Breast epithelium (tissue), 4 donors: Measurements from ENCODE around the gene HOXB4. TPM values are rescaled to one million over a fixed set of nuclear protein-coding genes. Genes with fewer than 3 reads are reported as not detected.

Experiments used
- DNase-seq, 2 donors: peaks; one replicate each; pipeline ENCODE4 v3.0.0-alpha.2; 2019; ENCODE audit warnings: low spot score in 2 of 2
- H3K27ac ChIP-seq, 2 donors: fragments of 200-600 bp; sonication (generic) in 1 of 2; one replicate each; pipeline ENCODE4 v1.5.1; 2016 to 2019; ENCODE audit warnings: mild to moderate bottlenecking in 1 of 2
- H3K27me3 ChIP-seq, 2 donors: fragments of 200-600 bp; sonication (generic) in 1 of 2; one replicate each; pipeline versions ENCODE4 v1.5.1 to v1.6.0; 2017 to 2019; ENCODE audit warnings: control low read depth in 1 of 2, mild to moderate bottlenecking in 1 of 2
- H3K36me3 ChIP-seq: fragments of 200-600 bp; one replicate; pipeline ENCODE4 v1.5.1; 2019
- H3K4me1 ChIP-seq, 2 donors: fragments of 200-600 bp; sonication (generic); one replicate each; pipeline ENCODE4 v1.5.1; 2016 to 2019; ENCODE audit warnings: control low read depth in 1 of 2
- H3K4me3 ChIP-seq, 3 donors: fragments of 200-600 bp; sonication (generic); 1 replicate in 2 of 3; 2 replicates in 1 of 3; pipeline ENCODE4 v1.5.1; 2016 to 2019; ENCODE audit warnings: mild to moderate bottlenecking in 3 of 3, moderate library complexity in 2 of 3
- H3K9me3 ChIP-seq, 2 donors: fragments of 200-600 bp; sonication (generic) in 1 of 2; one replicate each; pipeline ENCODE4 v1.5.1; 2016 to 2019; ENCODE audit warnings: control low read depth in 1 of 2
- POLR2A ChIP-seq: fragments of 450-650 bp; IDR thresholded peaks from one replicate; pipeline ENCODE4 v1.6.1; 2016; ENCODE audit warnings: antibody characterized with exemption, mild to moderate bottlenecking, moderate library complexity
- POLR2AphosphoS5 ChIP-seq, 3 donors: sonication (generic); formaldehyde crosslinking; IDR thresholded peaks; one replicate each; pipeline ENCODE4 v1.6.1; 2017; ENCODE audit warnings: antibody characterized with exemption in 3 of 3
- intact Hi-C: fragments of 100-400 bp; cut with DNase I; formaldehyde crosslinking; loops from one replicate; pipeline ENCODE4 v1.15.1; 2023; ENCODE audit warnings: low total_unique reads
- total RNA-seq, 3 donors: library from RNA; depleted of rRNA; stranded (reverse); fragments of >200 nt; gene quantifications; one replicate each; pipeline ENCODE4 v1.1.0, GENCODE V29; 2016
- TF ChIP-seq, protein P1 (sequence below), 3 donors: fragments of 450-650 bp; IDR thresholded peaks; one replicate each; pipeline ENCODE4 v1.5.1; 2016 to 2017; ENCODE audit warnings: antibody characterized with exemption in 3 of 3, mild to moderate bottlenecking in 3 of 3, moderate library complexity in 3 of 3

The HOXB4 gene
- total RNA-seq, 3 donors from 2014 or later: 2.2 to 7.5 (median 2.3) TPM

DNA sequence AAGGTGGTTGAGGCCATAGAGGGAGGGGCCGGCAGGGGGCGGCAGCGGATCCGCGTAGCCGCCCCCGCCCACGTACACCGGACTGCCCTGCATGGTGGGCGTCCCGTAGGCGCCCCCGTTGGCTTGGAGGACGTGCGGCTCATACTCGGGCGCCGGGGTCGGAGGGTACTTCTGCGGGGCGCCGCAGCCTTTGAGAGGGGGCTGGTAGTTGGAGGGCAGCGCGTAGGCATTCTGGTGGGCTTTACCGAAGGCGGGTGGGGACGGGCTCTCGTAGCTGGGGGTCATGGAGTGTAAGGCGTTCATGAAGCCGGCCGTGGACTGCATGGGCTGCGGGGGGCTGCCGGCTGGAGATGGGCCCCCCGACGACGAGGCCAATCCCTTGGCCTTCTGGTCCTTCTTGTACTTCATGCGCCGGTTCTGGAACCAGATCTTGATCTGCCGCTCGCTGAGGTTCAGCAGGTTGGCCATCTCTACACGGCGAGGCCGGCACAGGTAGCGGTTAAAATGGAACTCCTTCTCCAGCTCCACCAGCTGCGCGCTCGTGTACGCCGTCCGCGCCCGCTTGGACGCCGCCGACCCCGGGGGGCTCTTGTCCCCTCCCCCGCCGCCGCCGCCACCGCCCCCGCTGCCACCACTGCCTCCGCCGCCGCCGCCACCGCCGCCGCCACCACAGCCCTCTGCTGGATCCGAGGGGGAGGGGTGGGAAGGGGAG, 27.5 kb downstream of the HOXB4 start:
- Histone ChIP-seq H3K9me3 (no peaks in the 10 kb centered on the region), H3K4me1 (no peaks in the 10 kb centered on the region), H3K4me3 (peak overlapping the region in 2 of 3 donors; percentile 9 to 34), H3K36me3 (no peaks in the 10 kb centered on the region), H3K27ac (peak overlapping the region in 1 of 2 donors; percentile 59), H3K27me3 (peaks cover 0 to 3% of the 10 kb centered on the region in 2 donors)
- intact Hi-C loops: no loop called here
- TF ChIP-seq, protein P1, sequence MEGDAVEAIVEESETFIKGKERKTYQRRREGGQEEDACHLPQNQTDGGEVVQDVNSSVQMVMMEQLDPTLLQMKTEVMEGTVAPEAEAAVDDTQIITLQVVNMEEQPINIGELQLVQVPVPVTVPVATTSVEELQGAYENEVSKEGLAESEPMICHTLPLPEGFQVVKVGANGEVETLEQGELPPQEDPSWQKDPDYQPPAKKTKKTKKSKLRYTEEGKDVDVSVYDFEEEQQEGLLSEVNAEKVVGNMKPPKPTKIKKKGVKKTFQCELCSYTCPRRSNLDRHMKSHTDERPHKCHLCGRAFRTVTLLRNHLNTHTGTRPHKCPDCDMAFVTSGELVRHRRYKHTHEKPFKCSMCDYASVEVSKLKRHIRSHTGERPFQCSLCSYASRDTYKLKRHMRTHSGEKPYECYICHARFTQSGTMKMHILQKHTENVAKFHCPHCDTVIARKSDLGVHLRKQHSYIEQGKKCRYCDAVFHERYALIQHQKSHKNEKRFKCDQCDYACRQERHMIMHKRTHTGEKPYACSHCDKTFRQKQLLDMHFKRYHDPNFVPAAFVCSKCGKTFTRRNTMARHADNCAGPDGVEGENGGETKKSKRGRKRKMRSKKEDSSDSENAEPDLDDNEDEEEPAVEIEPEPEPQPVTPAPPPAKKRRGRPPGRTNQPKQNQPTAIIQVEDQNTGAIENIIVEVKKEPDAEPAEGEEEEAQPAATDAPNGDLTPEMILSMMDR (IDR thresholded peaks at IDR 0.05): no peak
- TF ChIP-seq POLR2A: no peak
- TF ChIP-seq POLR2AphosphoS5 (IDR thresholded peaks at IDR 0.05): no peak
- DNase-seq: no peak

GRCh38 chr17:48549914-48550501, 28.1 kb downstream of the HOXB4 start:
- Histone ChIP-seq H3K4me3 (no peak overlapping the region), H3K27ac (peak overlapping the region in 1 of 2 donors; percentile 59), H3K27me3 (peaks cover 0 to 3% of the 10 kb centered on the region in 2 donors), H3K36me3 (no peaks in the 10 kb centered on the region), H3K4me1 (no peaks in the 10 kb centered on the region), H3K9me3 (no peaks in the 10 kb centered on the region)
- no peak for DNase-seq
- intact Hi-C loops: no loop called here
- TF ChIP-seq POLR2A (no peak), POLR2AphosphoS5 (IDR thresholded peaks at IDR 0.05) (no peak)
- TF ChIP-seq, protein P1 (IDR thresholded peaks at IDR 0.05): no peak

- DNase-seq: no peak
- Histone ChIP-seq H3K27ac (no peak overlapping the region), H3K9me3 (no peaks in the 10 kb centered on the region), H3K27me3 (peaks cover 0 to 3% of the 10 kb centered on the region in 2 donors), H3K4me1 (no peaks in the 10 kb centered on the region), H3K4me3 (no peak overlapping the region), H3K36me3 (no peaks in the 10 kb centered on the region)
- intact Hi-C loops: no loop called here
- TF ChIP-seq, protein P1 (IDR thresholded peaks at IDR 0.05): no peak
- TF ChIP-seq POLR2A (no peak), POLR2AphosphoS5 (IDR thresholded peaks at IDR 0.05) (no peak)
Measured at GRCh38 chr17:48549281-48549630, 28.9 kb downstream of the HOXB4 start.

- intact Hi-C loops: no loop called here
Measured at GRCh38 chr17:48548523-48549280, 29.4 kb downstream of the HOXB4 start.

More at GRCh38 chr17:48548523-48549280, 29.4 kb downstream of the HOXB4 start:
- Histone ChIP-seq H3K27ac (peak overlapping the region; percentile 70 to 82), H3K4me1 (peaks cover 0 to 2% of the 10 kb centered on the region in 2 donors), H3K36me3 (no peaks in the 10 kb centered on the region), H3K4me3 (no peak overlapping the region), H3K27me3 (peaks cover 0 to 3% of the 10 kb centered on the region in 2 donors), H3K9me3 (no peaks in the 10 kb centered on the region)
- TF ChIP-seq POLR2A: no peak
- no peak for TF ChIP-seq POLR2AphosphoS5 (IDR thresholded peaks at IDR 0.05)
- TF ChIP-seq, protein P1 (IDR thresholded peaks at IDR 0.05): no peak
- no peak for DNase-seq
